OCI-LY7 (cell line): ENCODE measurements around the gene TRIM54.

Source experiments
- EZH2phosphoT487 ChIP-seq: fragments of 200-600 bp; sonication (generic); IDR thresholded peaks from 2 replicates; pipeline ENCODE4 v1.6.1; 2018; ENCODE audit warnings: low read depth, borderline replicate concordance, mild to moderate bottlenecking, mixed run types, antibody characterized with exemption, low read length, moderate library complexity, mixed read lengths
- TF ChIP-seq, protein P1 (sequence below): fragments of 200-600 bp; sonication (generic); conservative IDR thresholded peaks from 2 replicates; pipeline ENCODE4 v1.5.1; 2014; ENCODE audit warnings: mild to moderate bottlenecking, antibody characterized with exemption, low read length, moderate library complexity, mixed read lengths

DNA sequence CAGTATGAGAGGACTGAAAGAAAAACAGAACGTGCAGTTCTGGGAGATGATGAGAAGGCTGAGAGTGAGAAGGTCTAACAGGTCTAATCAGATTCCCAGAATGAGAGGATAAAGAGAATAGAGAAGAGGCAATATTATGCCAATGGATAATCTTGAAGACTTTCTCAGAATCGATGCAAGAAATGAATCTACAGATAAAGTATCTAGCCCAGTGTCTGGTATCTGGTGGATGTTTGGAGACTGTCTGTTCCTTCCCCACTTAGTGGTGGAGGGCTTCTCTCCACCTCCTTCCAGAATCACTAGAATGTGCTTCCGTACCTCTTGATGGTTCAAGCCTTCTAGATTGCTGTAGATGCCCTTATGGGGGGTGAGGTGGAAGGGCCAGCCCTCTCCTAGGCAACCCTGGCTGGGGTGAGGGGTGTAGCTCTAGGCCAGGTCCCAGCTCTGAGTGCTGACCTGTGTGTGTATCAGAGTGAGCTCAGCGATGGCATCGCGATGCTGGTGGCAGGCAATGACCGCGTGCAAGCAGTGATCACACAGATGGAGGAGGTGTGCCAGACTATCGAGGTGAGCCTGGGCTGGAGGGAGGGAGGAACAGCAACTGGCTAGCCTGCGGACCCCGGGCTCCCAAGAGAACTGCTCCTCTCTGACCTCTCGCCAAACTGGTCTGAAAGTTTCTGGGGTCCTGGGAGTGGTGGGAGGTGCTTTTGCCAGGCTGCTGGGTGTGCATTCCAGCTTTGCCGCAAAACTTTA lies 22.4 kb downstream of the TRIM54 start:
- TF ChIP-seq, protein P1, sequence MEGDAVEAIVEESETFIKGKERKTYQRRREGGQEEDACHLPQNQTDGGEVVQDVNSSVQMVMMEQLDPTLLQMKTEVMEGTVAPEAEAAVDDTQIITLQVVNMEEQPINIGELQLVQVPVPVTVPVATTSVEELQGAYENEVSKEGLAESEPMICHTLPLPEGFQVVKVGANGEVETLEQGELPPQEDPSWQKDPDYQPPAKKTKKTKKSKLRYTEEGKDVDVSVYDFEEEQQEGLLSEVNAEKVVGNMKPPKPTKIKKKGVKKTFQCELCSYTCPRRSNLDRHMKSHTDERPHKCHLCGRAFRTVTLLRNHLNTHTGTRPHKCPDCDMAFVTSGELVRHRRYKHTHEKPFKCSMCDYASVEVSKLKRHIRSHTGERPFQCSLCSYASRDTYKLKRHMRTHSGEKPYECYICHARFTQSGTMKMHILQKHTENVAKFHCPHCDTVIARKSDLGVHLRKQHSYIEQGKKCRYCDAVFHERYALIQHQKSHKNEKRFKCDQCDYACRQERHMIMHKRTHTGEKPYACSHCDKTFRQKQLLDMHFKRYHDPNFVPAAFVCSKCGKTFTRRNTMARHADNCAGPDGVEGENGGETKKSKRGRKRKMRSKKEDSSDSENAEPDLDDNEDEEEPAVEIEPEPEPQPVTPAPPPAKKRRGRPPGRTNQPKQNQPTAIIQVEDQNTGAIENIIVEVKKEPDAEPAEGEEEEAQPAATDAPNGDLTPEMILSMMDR = no peak
- TF ChIP-seq EZH2phosphoT487 = no peak
